ENCODE measurements around the gene OR4E1.

OR4E1 gene, protein sequence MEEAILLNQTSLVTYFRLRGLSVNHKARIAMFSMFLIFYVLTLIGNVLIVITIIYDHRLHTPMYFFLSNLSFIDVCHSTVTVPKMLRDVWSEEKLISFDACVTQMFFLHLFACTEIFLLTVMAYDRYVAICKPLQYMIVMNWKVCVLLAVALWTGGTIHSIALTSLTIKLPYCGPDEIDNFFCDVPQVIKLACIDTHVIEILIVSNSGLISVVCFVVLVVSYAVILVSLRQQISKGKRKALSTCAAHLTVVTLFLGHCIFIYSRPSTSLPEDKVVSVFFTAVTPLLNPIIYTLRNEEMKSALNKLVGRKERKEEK

DNA sequence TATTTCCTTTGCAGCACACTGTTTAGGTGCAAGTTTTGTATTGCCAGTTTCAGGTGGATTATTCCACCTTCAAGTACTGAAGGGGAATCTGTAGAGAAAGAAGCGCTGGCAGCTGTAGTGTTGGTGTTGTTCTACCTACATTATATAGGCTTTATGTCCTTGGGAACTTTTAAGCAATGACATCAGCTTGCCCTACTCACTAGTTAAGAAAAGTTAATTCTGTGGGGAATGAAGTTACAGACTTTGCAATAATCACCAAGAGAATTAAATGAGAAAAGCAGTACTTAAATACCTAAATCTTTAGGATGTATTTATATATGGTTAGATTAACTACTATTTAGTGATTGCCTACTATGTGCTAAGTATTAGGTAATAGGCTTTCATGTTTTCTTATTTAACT is at the start of gene OR4E1:
TSS of gene OR4E1 (minus strand) at position 101 of the 400 bp plus-strand sequence. CDS start 2,883 bp downstream, outside the sequence.
- Histone ChIP-seq H3K27me3 (no peaks in the 10 kb centered on the region), H3K4me3 (no peak within 1 kb of the TSS), H3K9ac (no peak within 1 kb of the TSS), H3K4me1 (no peaks in the 10 kb centered on the region), H3K9me3 (peaks cover 17% of the 10 kb centered on the region), H3K36me3 (no peaks in the 10 kb centered on the region), H3K4me2 (no peak within 1 kb of the TSS), H3K27ac (no peak within 1 kb of the TSS), H4K20me1 (no peaks in the 10 kb centered on the region)
- no peak for TF ChIP-seq Cebpa-rat (IDR thresholded peaks at IDR 0.05)

DNA sequence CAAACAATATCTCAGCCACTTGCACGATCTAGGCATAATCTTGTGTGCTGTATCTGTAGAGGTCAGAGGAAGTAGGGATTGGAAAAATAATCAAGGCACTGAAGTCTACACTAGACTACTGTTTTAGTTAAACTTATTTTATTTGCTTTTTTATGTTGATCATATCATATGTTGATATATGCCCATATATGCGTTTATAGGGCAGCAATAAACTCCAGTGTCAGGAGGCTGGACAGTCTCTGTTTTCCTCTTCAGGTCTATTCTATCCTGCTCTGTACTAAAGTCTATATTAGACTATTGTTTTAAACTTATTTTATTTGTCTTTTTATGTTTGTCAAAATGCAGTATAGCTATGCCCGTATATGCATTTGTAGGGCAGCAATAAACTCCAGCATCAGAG is 47.9 kb upstream of the OR4E1 start:
- no peak overlapping the region for H3K27ac ChIP-seq

DNA sequence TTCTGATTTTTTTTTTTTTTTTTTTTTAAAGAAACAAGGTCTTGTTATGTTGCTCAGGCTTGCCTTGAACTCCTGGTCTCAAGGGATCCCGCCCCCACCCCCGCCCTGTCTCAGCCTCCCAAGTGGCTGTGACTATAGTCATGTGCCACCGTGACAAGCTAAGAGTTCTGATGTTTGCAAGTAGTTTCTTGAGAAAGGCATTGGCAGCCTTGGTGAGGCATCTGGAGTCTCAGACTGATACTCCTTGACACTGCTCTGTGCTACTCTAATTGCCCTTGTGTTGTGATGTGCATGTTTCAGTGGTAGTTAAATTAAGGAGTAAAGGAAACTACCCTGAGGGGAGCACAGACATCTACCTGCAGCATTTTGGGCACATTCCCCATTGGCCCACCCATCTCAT is 46.2 kb upstream of the OR4E1 start:
- Histone ChIP-seq H3K4me2 (no peak overlapping the region), H3K4me3 (no peak overlapping the region), H3K36me3 (no peaks in the 10 kb centered on the region), H4K20me1 (no peaks in the 10 kb centered on the region), H3K9me3 (no peaks in the 10 kb centered on the region), H3K4me1 (peaks cover 7% of the 10 kb centered on the region), H3K27ac (no peak overlapping the region), H3K9ac (no peak overlapping the region), H3K27me3 (no peaks in the 10 kb centered on the region)
- no peak for TF ChIP-seq Cebpa-rat (IDR thresholded peaks at IDR 0.05)

More for the DNA sequence above, 47.9 kb upstream of the OR4E1 start:
- Histone ChIP-seq H3K9me3 (no peaks in the 10 kb centered on the region), H3K36me3 (no peaks in the 10 kb centered on the region), H3K27me3 (no peaks in the 10 kb centered on the region), H3K4me1 (peaks cover 7% of the 10 kb centered on the region), H3K4me2 (no peak overlapping the region), H4K20me1 (no peaks in the 10 kb centered on the region), H3K9ac (no peak overlapping the region), H3K4me3 (no peak overlapping the region)
- no peak for TF ChIP-seq Cebpa-rat (IDR thresholded peaks at IDR 0.05)

DNA sequence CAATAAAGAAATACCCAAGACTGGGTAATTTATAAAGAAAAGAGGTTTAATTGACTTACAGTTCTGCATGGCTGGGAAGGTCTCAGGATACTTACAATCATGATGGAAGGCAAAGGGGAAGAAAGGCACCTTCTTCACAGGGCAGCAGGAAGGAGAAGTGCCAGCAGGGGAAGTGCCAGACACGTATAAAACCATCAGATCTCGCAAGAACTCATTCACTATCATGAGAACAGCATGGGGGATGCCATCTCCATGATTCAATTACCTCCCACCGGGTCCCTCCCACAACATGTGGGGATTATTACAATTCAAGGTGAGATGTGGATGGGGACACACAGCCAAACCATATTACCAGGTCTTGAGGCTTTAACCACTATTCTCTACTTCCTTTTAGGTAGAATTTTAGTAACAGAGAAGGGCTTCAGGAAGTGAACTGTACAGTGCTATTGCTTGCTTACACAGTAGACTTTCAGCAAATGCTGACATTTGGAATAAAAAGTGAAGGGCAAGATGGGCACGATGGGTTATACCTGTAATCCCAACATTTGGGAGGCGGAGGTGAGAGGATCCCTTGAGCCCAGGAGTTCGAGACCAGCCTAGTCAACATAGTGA is 40.8 kb upstream of the OR4E1 start:
- no peaks in the 10 kb centered on the region for H3K27me3 ChIP-seq
- no peaks in the 10 kb centered on the region for H3K36me3 ChIP-seq
- H3K4me1 ChIP-seq, result peaks cover 7% of the 10 kb centered on the region
- no peak overlapping the region for H3K4me3 ChIP-seq
- no peaks in the 10 kb centered on the region for H4K20me1 ChIP-seq
- H3K4me2 ChIP-seq, result no peak overlapping the region
- no peaks in the 10 kb centered on the region for H3K9me3 ChIP-seq
- no peak overlapping the region for H3K27ac ChIP-seq
- TF ChIP-seq Cebpa-rat (IDR thresholded peaks at IDR 0.05), result no peak
- H3K9ac ChIP-seq, result no peak overlapping the region

DNA sequence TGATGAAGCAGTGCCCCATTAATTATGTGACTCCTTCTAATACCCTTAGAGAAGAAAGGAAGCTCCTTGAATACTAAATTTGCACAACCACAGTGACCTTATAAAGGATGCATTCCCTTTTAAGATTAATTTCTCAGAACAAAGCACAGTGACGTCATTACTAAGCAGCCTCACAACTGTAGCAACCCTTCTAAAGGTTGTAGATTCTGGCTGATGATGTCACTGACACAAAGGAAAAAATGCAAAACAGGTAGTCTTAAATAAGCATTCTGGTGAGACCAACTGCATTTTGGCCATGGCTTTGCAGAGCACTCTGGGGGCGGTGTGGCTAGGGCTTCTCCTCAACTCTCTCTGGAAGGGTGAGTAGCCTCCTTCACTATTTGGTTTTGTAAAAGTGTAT is 38.4 kb upstream of the OR4E1 start:
- Histone ChIP-seq H4K20me1 (no peaks in the 10 kb centered on the region), H3K4me2 (no peak overlapping the region), H3K9ac (no peak overlapping the region), H3K27me3 (peaks cover 10% of the 10 kb centered on the region; the same call in 1 of the 2 replicates), H3K4me1 (no peaks in the 10 kb centered on the region), H3K4me3 (no peak overlapping the region), H3K36me3 (no peaks in the 10 kb centered on the region), H3K9me3 (peaks cover 7% of the 10 kb centered on the region), H3K27ac (no peak overlapping the region)
- TF ChIP-seq Cebpa-rat (IDR thresholded peaks at IDR 0.05), result no peak

DNA sequence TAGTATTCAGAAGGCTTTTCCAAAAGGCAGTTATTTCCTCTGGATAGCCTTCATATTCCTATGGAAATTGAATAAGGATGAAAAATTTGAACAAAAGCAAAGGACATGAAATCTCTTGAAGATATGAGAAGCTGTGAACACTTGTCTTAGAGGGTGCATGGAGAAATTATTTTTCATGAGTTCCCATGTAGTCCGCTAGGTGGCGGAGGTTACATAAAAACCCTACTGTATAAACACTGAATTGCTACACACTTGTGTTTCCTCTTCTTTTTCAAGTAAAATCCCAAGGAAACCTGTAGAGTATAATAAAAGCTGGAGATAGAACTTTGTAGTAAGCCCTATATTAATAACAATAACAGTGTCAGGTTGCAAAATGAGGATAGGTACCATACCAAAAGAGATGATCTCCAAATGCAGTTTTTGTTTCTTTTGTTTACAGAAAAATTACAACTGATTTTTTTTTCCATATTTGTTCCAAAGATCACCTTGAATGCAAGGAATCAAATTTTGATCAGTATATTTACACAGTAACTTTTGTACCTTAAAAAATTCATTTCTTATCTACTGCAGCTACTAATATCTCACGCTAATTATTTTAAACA is 37.8 kb upstream of the OR4E1 start:
- no peak for TF ChIP-seq Cebpa-rat (IDR thresholded peaks at IDR 0.05)
- no peak overlapping the region for H3K4me3 ChIP-seq
- no peaks in the 10 kb centered on the region for H3K4me1 ChIP-seq
- no peaks in the 10 kb centered on the region for H4K20me1 ChIP-seq
- no peaks in the 10 kb centered on the region for H3K36me3 ChIP-seq
- H3K9ac ChIP-seq, result no peak overlapping the region
- H3K27ac ChIP-seq, result no peak overlapping the region
- H3K4me2 ChIP-seq, result no peak overlapping the region
- H3K9me3 ChIP-seq, result peaks cover 13% of the 10 kb centered on the region
- H3K27me3 ChIP-seq, result peaks cover 16% of the 10 kb centered on the region; the same call in 1 of the 2 replicates

DNA sequence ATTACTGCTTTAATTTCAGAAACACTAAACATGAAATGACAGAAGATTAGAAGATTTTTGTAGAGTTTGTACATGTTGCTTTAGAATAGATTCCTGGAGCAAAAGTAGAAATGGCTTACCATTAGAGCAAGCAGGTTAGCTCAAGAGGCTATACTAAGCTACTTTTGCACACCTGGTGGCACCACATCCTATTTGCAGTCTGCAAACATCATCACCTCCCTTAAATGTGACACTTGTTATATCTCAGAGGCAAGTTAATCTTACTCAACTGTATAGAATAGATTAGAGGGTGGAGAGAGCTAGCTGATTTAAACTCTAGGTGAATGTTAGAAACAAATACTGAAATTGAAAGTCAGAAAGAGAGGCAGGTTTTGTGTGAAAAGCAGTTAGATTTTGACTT is 30.7 kb upstream of the OR4E1 start:
- no peak for TF ChIP-seq Cebpa-rat (IDR thresholded peaks at IDR 0.05)
- H3K27ac ChIP-seq, result no peak overlapping the region
- no peak overlapping the region for H3K9ac ChIP-seq
- H3K4me2 ChIP-seq, result peak overlapping the region; percentile 17; the same call in 1 of the 2 replicates
- H3K9me3 ChIP-seq, result peaks cover 22% of the 10 kb centered on the region
- H4K20me1 ChIP-seq, result no peaks in the 10 kb centered on the region
- peaks cover 22% of the 10 kb centered on the region for H3K4me1 ChIP-seq
- H3K27me3 ChIP-seq, result peaks cover 56% of the 10 kb centered on the region
- no peak overlapping the region for H3K4me3 ChIP-seq
- no peaks in the 10 kb centered on the region for H3K36me3 ChIP-seq

DNA sequence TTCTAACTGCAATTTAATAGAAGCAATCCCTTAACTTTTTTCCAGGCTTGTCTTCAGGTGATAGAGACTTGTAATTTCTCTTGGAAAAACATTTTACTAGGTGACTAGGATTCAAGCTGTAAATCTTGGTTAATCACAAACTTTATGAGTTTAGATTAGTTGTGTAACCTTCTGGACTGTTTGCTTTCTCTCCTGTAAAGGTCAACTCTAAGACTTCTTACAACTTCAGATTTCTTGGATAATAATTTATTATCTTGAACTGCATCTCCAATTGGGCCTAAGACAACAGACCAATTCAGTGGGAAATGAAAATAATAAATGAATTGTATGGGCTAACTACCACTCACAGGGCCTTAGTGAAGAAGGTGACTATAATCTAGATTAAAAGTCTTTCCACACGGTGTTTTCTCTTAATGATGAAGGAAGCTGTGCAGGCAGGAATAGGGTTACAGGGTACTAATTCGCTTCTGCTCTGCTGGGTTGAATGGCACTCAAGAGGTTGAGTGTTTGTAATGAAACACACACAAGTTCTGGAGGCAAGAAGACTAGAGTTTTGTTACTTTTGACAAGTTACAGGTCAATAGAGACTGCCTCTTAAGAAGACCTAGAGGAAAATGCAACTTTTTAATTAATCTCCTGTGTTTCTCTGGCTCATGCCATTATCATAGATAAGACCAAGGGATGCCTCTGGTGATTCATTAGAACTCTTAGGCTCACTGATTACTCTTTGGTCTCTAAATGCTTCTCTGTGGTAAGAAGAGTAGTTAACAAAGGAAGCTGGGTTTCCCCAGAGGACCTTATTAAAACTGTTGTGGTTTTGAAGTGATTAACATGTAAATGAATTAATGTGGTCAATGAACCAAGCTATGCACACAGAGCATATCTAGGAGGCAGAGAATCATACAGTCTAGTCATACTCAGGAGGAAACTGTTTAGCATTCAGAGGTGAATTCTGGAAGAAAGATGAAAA is 30.0 kb upstream of the OR4E1 start:
- Histone ChIP-seq H3K27me3 (peaks cover 52% of the 10 kb centered on the region), H4K20me1 (no peaks in the 10 kb centered on the region), H3K4me3 (no peak overlapping the region), H3K4me1 (peaks cover 24% of the 10 kb centered on the region), H3K36me3 (no peaks in the 10 kb centered on the region), H3K4me2 (peak overlapping the region; percentile 17), H3K9ac (no peak overlapping the region), H3K9me3 (peaks cover 22% of the 10 kb centered on the region), H3K27ac (no peak overlapping the region)
- TF ChIP-seq Cebpa-rat (IDR thresholded peaks at IDR 0.05), result no peak

DNA sequence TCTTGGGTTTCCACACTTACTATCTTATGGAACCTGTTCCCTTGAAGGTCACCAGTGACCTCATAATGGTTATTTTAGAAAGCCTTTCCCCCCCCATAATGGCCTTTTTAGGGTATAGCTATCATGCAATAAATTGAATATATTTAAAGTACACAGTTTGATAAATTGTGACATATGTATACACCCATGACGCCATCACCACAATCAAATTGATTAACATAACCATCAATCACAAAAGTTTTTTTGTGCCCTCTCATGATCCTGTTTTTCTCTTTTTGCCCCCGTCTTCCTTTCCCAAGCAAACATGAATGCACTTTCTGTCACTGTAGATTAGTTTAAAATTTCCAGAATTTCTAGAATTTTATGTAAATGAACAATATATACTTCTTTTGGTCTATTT is 28.7 kb upstream of the OR4E1 start:
- H3K9ac ChIP-seq, result no peak overlapping the region
- H3K9me3 ChIP-seq, result peaks cover 23% of the 10 kb centered on the region
- H3K27ac ChIP-seq, result no peak overlapping the region
- peaks cover 48% of the 10 kb centered on the region for H3K27me3 ChIP-seq
- no peaks in the 10 kb centered on the region for H4K20me1 ChIP-seq
- H3K36me3 ChIP-seq, result no peaks in the 10 kb centered on the region
- no peak overlapping the region for H3K4me2 ChIP-seq
- peaks cover 24% of the 10 kb centered on the region for H3K4me1 ChIP-seq
- H3K4me3 ChIP-seq, result no peak overlapping the region
- no peak for TF ChIP-seq Cebpa-rat (IDR thresholded peaks at IDR 0.05)
